Psoas muscle (tissue), 8 donors: ENCODE data around the gene TAS1R1. TPM values are rescaled to one million over a fixed set of nuclear protein-coding genes. Genes with fewer than 3 reads are reported as not detected.

Experiments used
- ATAC-seq, 4 donors: fragments of 200-7000 bp; cut with Tn5 transposase; one replicate each; pipeline ENCODE4 v1.9.1; 2020; ENCODE audit warnings: moderate library complexity in 3 of 4, mild to moderate bottlenecking in 2 of 4
- DNase-seq, 2 donors: peaks; one replicate each; pipeline ENCODE4 v3.0.0-alpha.2; 2020
- H3K27ac ChIP-seq: fragments of 200-600 bp; one replicate; pipeline ENCODE4 v1.8.0; 2022
- H3K27me3 ChIP-seq, 3 donors: fragments of 200-600 bp in 1 of 3; one replicate each; pipeline versions ENCODE4 v1.6.1 to v1.8.0; 2013 to 2022; ENCODE audit warnings: low read length in 2 of 3, mild to moderate bottlenecking in 2 of 3, moderate library complexity in 1 of 3; ENCODE audit not compliant: insufficient read depth in 3 of 3
- H3K36me3 ChIP-seq, 2 donors: fragments of 200-600 bp in 1 of 2; one replicate each; pipeline versions ENCODE4 v1.6.1 to v1.8.0; 2013 to 2022; ENCODE audit warnings: low read depth in 1 of 2, mild to moderate bottlenecking in 1 of 2, moderate library complexity in 1 of 2; ENCODE audit not compliant: insufficient read depth in 1 of 2
- H3K4me1 ChIP-seq: fragments of 200-600 bp; one replicate; pipeline ENCODE4 v1.8.0; 2022
- H3K4me3 ChIP-seq: fragments of 200-600 bp; one replicate; pipeline ENCODE4 v1.8.0; 2022; ENCODE audit warnings: mild to moderate bottlenecking
- H3K9me3 ChIP-seq: fragments of 200-600 bp; one replicate; pipeline ENCODE4 v1.8.0; 2022
- WGBS, 3 donors: extraction: QIAGEN DNeasy Blood & Tissue Kit; methylation state at CpG; one replicate each; pipeline versions ENCODE4 v1.1.6 to v1.1.7; 2013; 5-methylcytosine and 5-hydroxymethylcytosine counted together
- intact Hi-C, 2 donors: fragments of 100-400 bp; cut with DNase I; formaldehyde crosslinking; loops; one replicate each; pipeline versions ENCODE4 v1.11.0 to v1.14.2; 2022
- polyA plus RNA-seq, 3 donors: library from polyadenylated mRNA; stranded (reverse); fragments of 200-250 nt; gene quantifications; one replicate each; pipeline ENCODE4 v1.2.3, GENCODE V29; 2013
- total RNA-seq, 4 donors: library from RNA; stranded (reverse); fragmentation: NEBNext Ultra II Directional in 2 of 4; extraction: Animal tissue kit (Norgen Biotek cat#: 25700) in 2 of 4; gene quantifications; one replicate each; pipeline versions ENCODE4 v1.2.1 to v1.2.4, GENCODE V29; 2021 to 2023
- TF ChIP-seq, protein P1 (sequence below): fragments of 200-600 bp; IDR thresholded peaks from one replicate; pipeline ENCODE4 v1.8.0; 2022; ENCODE audit warnings: antibody characterized with exemption
- donor health status: healthy with polysubstance abuse.
- donor health status: DM: no; HTN: no; CAD: no; lungs with moderate emphysema.
- donor health status: Bipolar disorder and iron deficiency.
- donor health status: healthy.
- donor health status: DM: yes; HTN: yes; CAD: no.
- donor health status: DM: no; HTN: no; CAD: no.
- donor health status: DM: no; HTN: no; CAD: no.
- donor health status: DM: yes; HTN: yes; CAD: no.

Gene TAS1R1
- total and polyA plus RNA-seq, 7 donors = 0.04 to 0.16 TPM; not detected in 5

DNA sequence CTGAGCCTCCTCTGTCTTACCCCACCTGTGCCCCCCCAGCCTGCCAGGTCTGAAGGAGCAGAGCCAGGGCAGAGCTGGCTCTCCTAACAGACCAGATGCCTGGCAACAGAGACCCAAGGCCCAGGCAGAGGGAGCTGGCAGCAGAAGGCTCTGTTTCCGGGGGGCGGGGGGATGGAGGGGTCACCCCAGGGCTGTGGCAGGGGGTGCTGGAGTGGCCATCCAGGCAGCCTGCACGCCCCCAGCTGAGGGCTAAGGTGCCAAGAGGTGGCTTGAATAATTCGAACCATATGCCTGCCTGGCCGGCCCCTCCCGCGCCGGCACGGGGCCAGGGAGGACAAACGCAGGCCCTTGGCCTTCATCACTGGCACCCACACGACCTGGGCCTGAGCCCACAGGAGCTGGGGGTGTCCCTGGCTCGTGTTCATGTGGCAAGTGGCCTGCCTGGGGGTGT, 47.6 kb upstream of the TAS1R1 start:
- Histone ChIP-seq H3K9me3 (no peaks in the 10 kb centered on the region), H3K27ac (no peak overlapping the region), H3K4me3 (no peak overlapping the region), H3K4me1 (peaks cover 13% of the 10 kb centered on the region), H3K27me3 (peaks cover 0 to 4% (median 0%) of the 10 kb centered on the region in 3 donors), H3K36me3 (no peaks in the 10 kb centered on the region)
- no peak for DNase-seq
- no peak for ATAC-seq
- intact Hi-C loops = no loop called here
- TF ChIP-seq, protein P1, sequence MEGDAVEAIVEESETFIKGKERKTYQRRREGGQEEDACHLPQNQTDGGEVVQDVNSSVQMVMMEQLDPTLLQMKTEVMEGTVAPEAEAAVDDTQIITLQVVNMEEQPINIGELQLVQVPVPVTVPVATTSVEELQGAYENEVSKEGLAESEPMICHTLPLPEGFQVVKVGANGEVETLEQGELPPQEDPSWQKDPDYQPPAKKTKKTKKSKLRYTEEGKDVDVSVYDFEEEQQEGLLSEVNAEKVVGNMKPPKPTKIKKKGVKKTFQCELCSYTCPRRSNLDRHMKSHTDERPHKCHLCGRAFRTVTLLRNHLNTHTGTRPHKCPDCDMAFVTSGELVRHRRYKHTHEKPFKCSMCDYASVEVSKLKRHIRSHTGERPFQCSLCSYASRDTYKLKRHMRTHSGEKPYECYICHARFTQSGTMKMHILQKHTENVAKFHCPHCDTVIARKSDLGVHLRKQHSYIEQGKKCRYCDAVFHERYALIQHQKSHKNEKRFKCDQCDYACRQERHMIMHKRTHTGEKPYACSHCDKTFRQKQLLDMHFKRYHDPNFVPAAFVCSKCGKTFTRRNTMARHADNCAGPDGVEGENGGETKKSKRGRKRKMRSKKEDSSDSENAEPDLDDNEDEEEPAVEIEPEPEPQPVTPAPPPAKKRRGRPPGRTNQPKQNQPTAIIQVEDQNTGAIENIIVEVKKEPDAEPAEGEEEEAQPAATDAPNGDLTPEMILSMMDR = no peak
- 29 to 61% (median 34%) methylated on average over 8 to 12 of the region's 12 CpGs for WGBS, 3 donors

DNA sequence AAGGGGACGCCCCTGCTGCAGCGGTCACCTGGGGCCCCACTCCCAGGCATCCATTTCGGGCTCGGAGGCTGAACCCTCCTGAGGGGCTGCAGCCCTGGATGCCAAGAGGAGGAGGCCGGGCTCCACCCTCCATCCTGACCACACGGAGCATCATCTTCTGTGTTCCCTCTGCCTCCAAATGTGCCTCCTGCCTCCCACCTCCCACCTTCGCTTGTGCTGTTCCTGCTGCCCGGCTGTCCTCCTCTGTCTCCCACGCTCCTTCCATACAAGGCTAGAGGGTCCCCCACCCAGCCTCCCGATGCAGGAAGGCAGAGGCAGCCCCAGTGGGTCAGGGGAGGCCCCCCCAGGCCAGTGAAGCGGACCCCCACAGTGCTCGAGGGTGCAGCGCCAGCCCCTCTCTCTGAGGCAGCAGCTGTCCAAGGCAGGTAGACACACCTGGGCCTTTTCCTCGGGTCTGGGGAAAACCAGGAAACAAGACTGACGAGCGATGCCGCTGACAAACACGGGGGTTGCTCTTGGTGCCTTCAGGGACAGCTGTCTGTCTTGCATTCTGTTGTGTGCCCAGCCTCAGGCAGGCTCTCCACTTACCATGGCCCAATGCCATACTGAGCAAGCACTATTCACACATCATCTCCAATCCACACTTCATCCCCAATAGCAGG, 46.8 kb upstream of the TAS1R1 start:
- H3K4me3 ChIP-seq = no peak overlapping the region
- 46 to 59% (median 47%) methylated on average over 14 to 18 of the region's 18 CpGs for WGBS, 3 donors
- no peak overlapping the region for H3K27ac ChIP-seq
- intact Hi-C loops = no loop called here
- TF ChIP-seq, protein P1 = no peak
- peaks cover 0 to 4% (median 0%) of the 10 kb centered on the region in 3 donors for H3K27me3 ChIP-seq
- ATAC-seq = peak; percentile 58 to 74 (median 66)
- H3K9me3 ChIP-seq = no peaks in the 10 kb centered on the region
- peaks cover 9% of the 10 kb centered on the region for H3K4me1 ChIP-seq
- no peaks in the 10 kb centered on the region for H3K36me3 ChIP-seq
- peak; percentile 2 to 53 for DNase-seq

DNA sequence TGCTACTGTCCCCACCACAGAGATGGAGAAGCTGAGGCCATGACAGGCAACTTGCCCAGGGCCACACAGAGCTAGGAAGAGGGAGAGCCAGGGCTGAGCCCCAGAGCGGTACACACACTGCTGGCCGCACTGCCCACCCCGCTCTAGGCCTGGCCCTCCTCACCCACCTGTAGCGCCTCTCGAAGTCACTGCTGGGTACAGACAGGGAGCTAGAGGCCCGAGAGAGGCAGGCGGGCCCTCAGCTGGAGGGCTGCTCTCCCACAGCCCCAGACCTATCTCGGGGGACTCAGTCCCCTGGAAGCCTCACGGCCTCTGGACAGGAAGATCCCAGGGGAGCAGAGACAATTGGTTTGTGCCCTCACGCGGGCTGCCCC, 46.3 kb upstream of the TAS1R1 start:
- H3K36me3 ChIP-seq = no peaks in the 10 kb centered on the region
- H3K27ac ChIP-seq = no peak overlapping the region
- no peak for ATAC-seq

DNA sequence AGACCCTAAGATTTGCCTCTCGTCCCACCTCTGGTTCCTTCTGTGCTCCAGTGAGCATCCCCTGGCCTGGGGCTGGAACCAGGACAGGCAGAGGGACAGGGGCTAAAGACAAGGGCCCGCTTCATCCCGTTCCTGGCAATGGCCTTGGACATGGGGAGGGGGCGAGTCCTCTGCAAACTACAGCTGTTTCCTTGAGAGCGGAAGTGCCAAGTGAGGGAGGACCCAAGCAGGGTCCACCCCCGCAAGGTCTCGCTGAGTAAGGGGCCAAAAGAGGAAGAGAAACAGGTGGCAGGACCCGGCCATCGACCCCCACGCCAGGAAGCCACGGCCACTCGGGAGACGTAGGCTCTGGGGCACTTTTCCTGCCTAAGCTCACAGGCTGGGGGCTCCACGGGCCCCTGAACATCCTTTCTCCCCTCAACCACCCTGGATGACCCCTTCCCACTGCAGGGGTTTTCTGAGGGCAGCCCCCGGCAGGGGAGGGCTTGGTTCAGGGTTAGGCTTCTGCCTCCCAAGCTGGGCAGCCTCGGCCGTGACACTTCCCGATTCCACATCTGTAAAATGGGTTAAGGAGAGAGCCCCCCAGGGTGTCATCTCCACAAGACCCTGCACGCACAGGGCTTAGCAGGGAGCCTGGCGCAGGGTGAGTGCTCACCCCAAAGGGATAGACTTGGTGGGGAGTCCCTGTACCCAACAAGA, 45.7 kb upstream of the TAS1R1 start:
- H3K9me3 ChIP-seq = no peaks in the 10 kb centered on the region
- ATAC-seq (no peak), DNase-seq (peak in 1 of 2 donors; percentile 56)
- H3K4me1 ChIP-seq = peaks cover 9% of the 10 kb centered on the region
- 54 to 70% (median 57%) methylated on average over 18 to 20 of the region's 20 CpGs for WGBS, 3 donors
- H3K27ac ChIP-seq = no peak overlapping the region
- H3K36me3 ChIP-seq = no peaks in the 10 kb centered on the region
- H3K27me3 ChIP-seq = peaks cover 0 to 4% (median 0%) of the 10 kb centered on the region in 3 donors
- H3K4me3 ChIP-seq = no peak overlapping the region
- intact Hi-C loops = no loop called here
- TF ChIP-seq, protein P1 = no peak

More for the DNA sequence above, 46.3 kb upstream of the TAS1R1 start:
- peaks cover 0 to 4% (median 0%) of the 10 kb centered on the region in 3 donors for H3K27me3 ChIP-seq
- 45 to 70% (median 49%) methylated on average over 11 of the region's 11 CpGs for WGBS, 3 donors
- no peak for DNase-seq
- TF ChIP-seq, protein P1 = no peak
- no peaks in the 10 kb centered on the region for H3K9me3 ChIP-seq
- H3K4me1 ChIP-seq = peaks cover 9% of the 10 kb centered on the region
- H3K4me3 ChIP-seq = no peak overlapping the region
- intact Hi-C loops = no loop called here
